GM19328 (cell line): ENCODE data around the gene CYP2C19.
"Not testable (repeated sequence)": the region's sequence is repeated elsewhere in the genome, so short reads cannot be mapped to it uniquely, and the experiment has no call there.

Source experiments
- ATAC-seq: cut with Tn5 transposase; IDR thresholded peaks from one replicate; pipeline ENCODE4 v1.9.1; 2021; ENCODE audit warnings: mild to moderate bottlenecking, moderate library complexity; ENCODE audit not compliant: unreplicated experiment

The CYP2C19 gene

GRCh38 chr10:94878649-94879048, 116.2 kb downstream of the CYP2C19 start:
- no peak for ATAC-seq

GRCh38 chr10:94879214-94879613, 116.7 kb downstream of the CYP2C19 start:
- ATAC-seq = no peak

- ATAC-seq = no peak
These were observed 126.6 kb downstream of the CYP2C19 start for GRCh38 chr10:94889123-94889522.

GRCh38 chr10:94890264-94891022, 128.0 kb downstream of the CYP2C19 start:
- no peak for ATAC-seq

GRCh38 chr10:94898414-94898813, 135.9 kb downstream of the CYP2C19 start:
- ATAC-seq = not testable (repeated sequence)

GRCh38 chr10:94902080-94902479, 139.6 kb downstream of the CYP2C19 start:
- ATAC-seq = no peak

GRCh38 chr10:94902570-94902969, 140.1 kb downstream of the CYP2C19 start:
- ATAC-seq = no peak
